Measurements from ENCODE around the gene FARSB. TPM values are rescaled to one million over a fixed set of nuclear protein-coding genes. Genes with fewer than 3 reads are reported as not detected.

FARSB gene
- total RNA-seq, 2 experiments from 2014 or later, result 55.9 to 56.7 TPM

GRCh38 chr2:222561151-222561550 lies 94.7 kb downstream of the FARSB start:
- CTCF ChIA-PET, result interaction anchor here (1.0 to 2.3 kb wide), 7 partner anchors 10 to 523 kb away, joined by 3 to 21 read pairs (median 4); no protein-coding TSS in a partner anchor
- no peaks in the 10 kb centered on the region for H3K27me3 Mint-ChIP-seq
- no peak for DNase-seq
- H3K9me3 Mint-ChIP-seq, result no peaks in the 10 kb centered on the region
- peaks cover 9% of the 10 kb centered on the region for H3K36me3 Mint-ChIP-seq (ENCODE audit: low read depth)
- no peaks in the 10 kb centered on the region for H3K4me1 Mint-ChIP-seq (ENCODE audit: low read depth)
- ATAC-seq, result no peak
- intact Hi-C loops (cut with micrococcal nuclease), result loop anchor here (5.0 to 10.0 kb wide), 2 partner anchors 244 to 506 kb away; no protein-coding TSS in a partner anchor
- TF ChIP-seq, protein P1, sequence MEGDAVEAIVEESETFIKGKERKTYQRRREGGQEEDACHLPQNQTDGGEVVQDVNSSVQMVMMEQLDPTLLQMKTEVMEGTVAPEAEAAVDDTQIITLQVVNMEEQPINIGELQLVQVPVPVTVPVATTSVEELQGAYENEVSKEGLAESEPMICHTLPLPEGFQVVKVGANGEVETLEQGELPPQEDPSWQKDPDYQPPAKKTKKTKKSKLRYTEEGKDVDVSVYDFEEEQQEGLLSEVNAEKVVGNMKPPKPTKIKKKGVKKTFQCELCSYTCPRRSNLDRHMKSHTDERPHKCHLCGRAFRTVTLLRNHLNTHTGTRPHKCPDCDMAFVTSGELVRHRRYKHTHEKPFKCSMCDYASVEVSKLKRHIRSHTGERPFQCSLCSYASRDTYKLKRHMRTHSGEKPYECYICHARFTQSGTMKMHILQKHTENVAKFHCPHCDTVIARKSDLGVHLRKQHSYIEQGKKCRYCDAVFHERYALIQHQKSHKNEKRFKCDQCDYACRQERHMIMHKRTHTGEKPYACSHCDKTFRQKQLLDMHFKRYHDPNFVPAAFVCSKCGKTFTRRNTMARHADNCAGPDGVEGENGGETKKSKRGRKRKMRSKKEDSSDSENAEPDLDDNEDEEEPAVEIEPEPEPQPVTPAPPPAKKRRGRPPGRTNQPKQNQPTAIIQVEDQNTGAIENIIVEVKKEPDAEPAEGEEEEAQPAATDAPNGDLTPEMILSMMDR (IDR thresholded peaks at IDR 0.05), result no peak
- no peak overlapping the region for H3K4me3 Mint-ChIP-seq
- no peak overlapping the region for H3K27ac Mint-ChIP-seq
- POLR2A ChIA-PET, result no interaction called here

GRCh38 chr2:222554517-222554916 lies 101.4 kb downstream of the FARSB start:
- Mint-ChIP-seq H3K36me3 (ENCODE audit: low read depth) (no peaks in the 10 kb centered on the region), H3K4me3 (no peak overlapping the region), H3K9me3 (no peaks in the 10 kb centered on the region), H3K27me3 (peaks cover 12% of the 10 kb centered on the region), H3K27ac (no peak overlapping the region), H3K4me1 (ENCODE audit: low read depth) (no peaks in the 10 kb centered on the region)
- ChIA-PET CTCF (no interaction called here), POLR2A (no interaction called here)
- intact Hi-C loops (cut with micrococcal nuclease), result no loop called here
- DNase-seq, result no peak
- no peak for ATAC-seq
- TF ChIP-seq, protein P1 (IDR thresholded peaks at IDR 0.05), result no peak

DNA sequence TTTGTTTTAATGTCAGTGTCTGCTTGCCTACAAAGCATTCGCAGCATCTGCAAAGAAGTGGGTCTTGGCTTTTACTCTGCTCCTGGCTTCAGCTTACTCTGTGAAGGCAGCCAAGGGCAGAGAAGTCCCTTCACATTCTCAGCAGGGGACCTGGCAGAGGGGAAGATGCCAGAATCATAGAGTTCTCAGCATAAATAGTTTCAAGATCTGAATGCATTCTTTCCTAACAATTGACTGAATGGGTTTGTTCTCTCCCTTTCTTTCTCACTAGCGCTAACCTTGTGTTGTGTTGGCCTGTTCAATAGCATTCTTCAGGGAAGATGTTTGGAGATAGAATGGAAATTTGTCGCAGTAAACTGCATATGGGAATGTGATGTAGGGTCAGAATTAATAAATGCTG lies 106.9 kb downstream of the FARSB start:
- CTCF ChIA-PET, result interaction anchor here (1.0 to 1.9 kb wide), 2 partner anchors 13 to 491 kb away, joined by 3 to 4 read pairs; no protein-coding TSS in a partner anchor
- no peak overlapping the region for H3K4me3 Mint-ChIP-seq
- peaks cover 20% of the 10 kb centered on the region for H3K27me3 Mint-ChIP-seq
- H3K27ac Mint-ChIP-seq, result no peak overlapping the region
- no peaks in the 10 kb centered on the region for H3K4me1 Mint-ChIP-seq (ENCODE audit: low read depth)
- TF ChIP-seq, protein P1 (IDR thresholded peaks at IDR 0.05), result no peak
- ATAC-seq, result no peak
- DNase-seq, result no peak
- no peaks in the 10 kb centered on the region for H3K9me3 Mint-ChIP-seq
- intact Hi-C loops (cut with micrococcal nuclease), result no loop called here
- POLR2A ChIA-PET, result no interaction called here
- H3K36me3 Mint-ChIP-seq (ENCODE audit: low read depth), result no peaks in the 10 kb centered on the region

DNA sequence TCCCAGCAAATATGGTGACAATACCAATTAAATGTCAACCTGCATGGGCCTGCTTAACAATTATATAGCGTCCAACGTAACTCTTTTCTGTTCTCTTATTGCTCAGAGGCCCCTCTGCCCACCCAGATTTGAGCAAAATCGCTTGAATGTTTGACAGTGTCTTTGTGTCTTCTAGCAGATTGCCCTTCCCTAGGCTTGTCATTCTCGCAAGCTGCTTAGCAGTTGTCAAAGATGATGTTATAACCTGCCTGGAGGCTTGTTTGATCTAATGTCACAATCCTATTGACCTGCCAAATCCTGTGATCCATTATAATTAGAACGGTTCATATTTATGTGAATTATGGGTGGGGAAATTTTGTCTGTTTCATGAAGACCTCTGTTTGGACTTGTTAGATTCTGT lies 108.8 kb downstream of the FARSB start:
- no peak for ATAC-seq
- POLR2A ChIA-PET, result no interaction called here
- CTCF ChIA-PET, result no interaction called here
- no peak overlapping the region for H3K27ac Mint-ChIP-seq
- H3K27me3 Mint-ChIP-seq, result peaks cover 20% of the 10 kb centered on the region
- no peaks in the 10 kb centered on the region for H3K9me3 Mint-ChIP-seq
- DNase-seq, result no peak
- intact Hi-C loops (cut with micrococcal nuclease), result no loop called here
- TF ChIP-seq, protein P1 (IDR thresholded peaks at IDR 0.05), result no peak
- no peak overlapping the region for H3K4me3 Mint-ChIP-seq
- H3K4me1 Mint-ChIP-seq (ENCODE audit: low read depth), result no peaks in the 10 kb centered on the region
- H3K36me3 Mint-ChIP-seq (ENCODE audit: low read depth), result no peaks in the 10 kb centered on the region

- POLR2A ChIA-PET, result no interaction called here
- DNase-seq (no peak), ATAC-seq (no peak)
- Mint-ChIP-seq H3K4me1 (ENCODE audit: low read depth) (no peaks in the 10 kb centered on the region), H3K27ac (no peak overlapping the region), H3K4me3 (no peak overlapping the region), H3K36me3 (ENCODE audit: low read depth) (no peaks in the 10 kb centered on the region), H3K27me3 (peaks cover 21% of the 10 kb centered on the region), H3K9me3 (no peaks in the 10 kb centered on the region)
- intact Hi-C loops (cut with micrococcal nuclease), result no loop called here
- TF ChIP-seq, protein P1 (IDR thresholded peaks at IDR 0.05), result no peak
- CTCF ChIA-PET, result no interaction called here
Measured at GRCh38 chr2:222545823-222546795, 109.8 kb downstream of the FARSB start.

All from activated CD8-positive, alpha-beta T cell treated with anti-CD3 and anti-CD28 coated beads for 36 hours (primary cell).